GM19043 (cell line): ENCODE data around the gene HNRNPH1.
"Not testable (repeated sequence)": the region's sequence is repeated elsewhere in the genome, so short reads cannot be mapped to it uniquely, and the experiment has no call there.

Experiments
- ATAC-seq: cut with Tn5 transposase; IDR thresholded peaks from one replicate; pipeline ENCODE4 v1.9.1; 2021; ENCODE audit warnings: low read depth; ENCODE audit not compliant: unreplicated experiment

Gene HNRNPH1

GRCh38 chr5:179623003-179623905 lies at the start of gene HNRNPH1:
TSS of gene HNRNPH1 (minus strand) at chr5:179623671. CDS start at chr5:179623133, 538 bp downstream.
- peak; percentile 59 for ATAC-seq

GRCh38 chr5:179668391-179668790 lies 44.9 kb upstream of the HNRNPH1 start:
- ATAC-seq, result no peak

- not testable (repeated sequence) for ATAC-seq
These were observed 38.2 kb upstream of the HNRNPH1 start for GRCh38 chr5:179661647-179662046.

GRCh38 chr5:179658179-179658856 lies 34.8 kb upstream of the HNRNPH1 start:
- ATAC-seq, result peak; percentile 51

- peak; percentile 77 for ATAC-seq
These were observed 34.1 kb upstream of the HNRNPH1 start for GRCh38 chr5:179657302-179658178.

GRCh38 chr5:179653135-179653534 lies 29.7 kb upstream of the HNRNPH1 start:
- not testable (repeated sequence) for ATAC-seq

GRCh38 chr5:179650245-179650644 lies 26.8 kb upstream of the HNRNPH1 start:
- not testable (repeated sequence) for ATAC-seq

- not testable (repeated sequence) for ATAC-seq
These were observed 25.8 kb upstream of the HNRNPH1 start for GRCh38 chr5:179649166-179649703.

- ATAC-seq, result no peak
These were observed 24.9 kb upstream of the HNRNPH1 start for GRCh38 chr5:179648410-179648809.

GRCh38 chr5:179644766-179645165 lies 21.3 kb upstream of the HNRNPH1 start:
- not testable (repeated sequence) for ATAC-seq

- not testable (repeated sequence) for ATAC-seq
These were observed 19.9 kb upstream of the HNRNPH1 start for GRCh38 chr5:179643141-179643920.

GRCh38 chr5:179642626-179643025 lies 19.2 kb upstream of the HNRNPH1 start:
- ATAC-seq, result not testable (repeated sequence)

- ATAC-seq, result not testable (repeated sequence)
These were observed 18.3 kb upstream of the HNRNPH1 start for GRCh38 chr5:179641745-179642144.

- not testable (repeated sequence) for ATAC-seq
These were observed 15.8 kb upstream of the HNRNPH1 start for GRCh38 chr5:179639296-179639695.

- ATAC-seq, result peak; percentile 86
These were observed 11.1 kb upstream of the HNRNPH1 start for GRCh38 chr5:179634370-179635172.

- ATAC-seq, result peak; percentile 67
These were observed 10.3 kb upstream of the HNRNPH1 start for GRCh38 chr5:179633501-179634369.

- no peak for ATAC-seq
These were observed 1.4 kb upstream of the HNRNPH1 start for GRCh38 chr5:179624841-179625271.
